HG02840 (cell line): Measurements from ENCODE around the gene OVOL3.
"Not testable (repeated sequence)": the region's sequence is repeated elsewhere in the genome, so short reads cannot be mapped to it uniquely, and the experiment has no call there.

Experiments used
- ATAC-seq: cut with Tn5 transposase; IDR thresholded peaks from one replicate; pipeline ENCODE4 v1.9.1; 2021; ENCODE audit warnings: mild to moderate bottlenecking, moderate library complexity, moderate number of reproducible peaks; ENCODE audit not compliant: unreplicated experiment, low FRiP score

OVOL3 gene

GRCh38 chr19:36110487-36111199 lies at the start of gene OVOL3:
Gene OVOL3, plus strand, starts transcription at chr19:36111143. Its CDS starts 60 bp downstream, at chr19:36111203.
- ATAC-seq, result no peak

- no peak for ATAC-seq
These were observed 49.6 kb upstream of the OVOL3 start for GRCh38 chr19:36061367-36061766.

- ATAC-seq, result no peak
These were observed 46.1 kb upstream of the OVOL3 start for GRCh38 chr19:36064826-36065225.

- no peak for ATAC-seq
These were observed 43.3 kb upstream of the OVOL3 start for GRCh38 chr19:36067681-36068080.

GRCh38 chr19:36068810-36069499 lies 42.0 kb upstream of the OVOL3 start:
- ATAC-seq, result not testable (repeated sequence)

GRCh38 chr19:36072081-36072480 lies 38.9 kb upstream of the OVOL3 start:
- ATAC-seq, result no peak

- ATAC-seq, result no peak
These were observed 37.6 kb upstream of the OVOL3 start for GRCh38 chr19:36073121-36073876.

- ATAC-seq, result no peak
These were observed 31.5 kb upstream of the OVOL3 start for GRCh38 chr19:36079389-36079945.

- no peak for ATAC-seq
These were observed 29.6 kb upstream of the OVOL3 start for GRCh38 chr19:36081385-36081784.

GRCh38 chr19:36081894-36082293 lies 29.0 kb upstream of the OVOL3 start:
- ATAC-seq, result no peak

GRCh38 chr19:36082916-36083315 lies 28.0 kb upstream of the OVOL3 start:
- ATAC-seq, result no peak

- ATAC-seq, result no peak
These were observed 26.5 kb upstream of the OVOL3 start for GRCh38 chr19:36084231-36085009.

- no peak for ATAC-seq
These were observed 24.6 kb upstream of the OVOL3 start for GRCh38 chr19:36086326-36086725.

GRCh38 chr19:36089847-36090246 lies 21.1 kb upstream of the OVOL3 start:
- no peak for ATAC-seq

- no peak for ATAC-seq
These were observed 19.8 kb upstream of the OVOL3 start for GRCh38 chr19:36090910-36091695.

- no peak for ATAC-seq
These were observed 18.4 kb upstream of the OVOL3 start for GRCh38 chr19:36092566-36092965.

GRCh38 chr19:36093146-36093662 lies 17.7 kb upstream of the OVOL3 start:
- no peak for ATAC-seq

- ATAC-seq, result no peak
These were observed 17.3 kb upstream of the OVOL3 start for GRCh38 chr19:36093687-36094086.

GRCh38 chr19:36097036-36097435 lies 13.9 kb upstream of the OVOL3 start:
- ATAC-seq, result no peak
